NCI-H748 treated with DMSO at 0.1 percent for 48 hours (cell line): ENCODE measurements around the gene PUSL1.

Experiments used
- DNase-seq: peaks from one replicate; lab custom pipeline; 2025; lab: John Stamatoyannopoulos, UW

The PUSL1 gene

DNA sequence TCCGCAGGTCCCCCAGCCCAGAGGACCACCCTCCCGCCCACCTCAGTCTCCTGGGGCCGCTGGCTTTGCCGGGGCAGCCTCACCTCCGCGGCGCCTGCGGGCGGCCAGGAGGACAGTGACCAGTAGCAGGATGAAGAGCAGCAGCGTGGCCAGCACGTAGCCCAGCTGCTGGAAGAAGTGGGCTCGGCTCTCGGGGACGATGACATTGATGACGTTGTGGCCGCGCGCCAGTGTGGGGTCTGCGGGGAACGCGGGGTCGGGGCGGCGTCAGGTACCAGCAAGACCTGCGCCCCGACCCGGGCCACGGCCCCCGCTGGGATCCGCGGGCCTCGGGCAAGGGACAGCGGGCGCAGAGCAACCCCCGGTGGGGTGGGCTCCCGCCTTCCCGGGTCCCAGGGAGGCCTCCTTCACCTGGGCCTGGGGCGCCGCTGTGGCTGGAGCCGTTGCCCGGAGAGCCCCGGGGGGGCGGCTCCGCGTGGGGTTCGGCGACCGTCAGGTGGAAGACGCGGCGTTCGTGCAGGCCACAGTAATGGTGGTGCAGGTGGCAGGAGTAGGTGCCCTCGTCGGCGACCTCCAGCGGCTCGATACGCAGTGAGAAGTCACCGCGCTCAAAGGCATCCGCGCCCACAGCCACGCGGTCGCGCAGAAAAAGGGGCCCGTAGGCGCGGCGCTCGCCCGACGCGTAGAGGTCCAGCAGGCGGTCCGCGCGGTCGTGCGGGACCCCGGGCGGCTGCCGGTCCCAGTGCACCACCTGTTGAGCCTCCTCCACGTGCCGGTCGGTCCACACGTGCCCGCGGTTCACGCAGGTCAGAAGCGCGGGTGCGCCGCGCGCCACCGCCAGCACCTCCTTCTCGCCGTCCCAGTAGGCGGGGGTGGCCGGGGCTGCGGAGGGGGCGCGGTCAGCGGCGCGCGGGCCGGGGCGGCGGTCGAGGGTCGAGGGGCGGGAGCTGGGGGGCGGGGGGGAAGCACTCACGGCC lies 46.2 kb downstream of the PUSL1 start:
- DNase-seq, result no peak

DNA sequence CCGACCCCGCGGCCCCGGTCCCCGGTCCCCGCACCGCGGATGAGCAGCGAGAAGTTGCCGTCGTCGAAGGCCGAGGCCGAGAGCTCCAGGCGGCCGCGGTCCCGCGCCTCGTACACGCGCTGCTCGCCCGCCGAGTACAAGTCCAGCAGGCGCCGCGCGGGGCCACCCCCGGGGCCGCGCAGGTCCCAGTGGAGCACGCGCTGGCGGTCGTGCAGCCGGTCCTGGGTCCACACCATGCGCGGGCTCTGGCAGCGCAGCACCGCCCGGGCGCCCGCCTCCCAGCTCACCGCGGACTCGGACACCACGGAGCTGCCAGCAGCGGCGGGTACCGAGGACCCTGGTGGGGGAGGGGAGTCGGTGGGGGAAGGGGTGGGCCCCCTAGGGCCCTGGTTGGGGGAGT lies 47.0 kb downstream of the PUSL1 start:
- DNase-seq, result no peak

DNA sequence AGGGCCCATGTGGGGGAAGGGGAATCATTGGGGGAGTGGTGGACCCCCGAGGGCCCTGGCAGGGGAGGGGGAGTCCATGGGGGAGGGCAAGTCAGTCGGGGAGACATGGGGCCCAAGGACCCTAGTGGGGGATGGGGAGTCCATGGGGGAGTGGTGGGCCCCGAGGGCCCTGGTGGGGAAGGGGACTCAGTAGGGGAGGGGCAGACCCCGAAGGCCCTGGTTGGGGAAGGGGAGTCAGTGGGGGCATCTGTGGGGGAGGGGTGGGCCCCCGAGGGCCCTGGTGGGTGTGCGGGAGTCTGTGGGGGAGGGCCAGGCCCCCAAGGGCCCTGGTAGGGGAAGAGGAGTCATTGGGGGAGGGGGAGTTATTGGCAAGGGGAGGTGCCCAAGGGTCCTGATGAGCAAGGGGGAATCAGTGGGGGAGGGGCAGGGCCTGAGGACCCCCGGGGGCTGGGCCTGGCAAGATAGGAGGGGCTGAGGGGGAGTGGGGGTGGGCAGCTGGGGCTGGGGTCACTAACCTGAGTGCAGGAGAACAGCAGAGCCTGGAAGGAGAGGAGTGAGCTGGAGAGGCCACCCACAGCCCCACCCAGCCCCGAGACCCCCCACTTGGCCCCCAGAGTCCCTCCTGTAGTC lies 47.9 kb downstream of the PUSL1 start:
- DNase-seq, result no peak

DNA sequence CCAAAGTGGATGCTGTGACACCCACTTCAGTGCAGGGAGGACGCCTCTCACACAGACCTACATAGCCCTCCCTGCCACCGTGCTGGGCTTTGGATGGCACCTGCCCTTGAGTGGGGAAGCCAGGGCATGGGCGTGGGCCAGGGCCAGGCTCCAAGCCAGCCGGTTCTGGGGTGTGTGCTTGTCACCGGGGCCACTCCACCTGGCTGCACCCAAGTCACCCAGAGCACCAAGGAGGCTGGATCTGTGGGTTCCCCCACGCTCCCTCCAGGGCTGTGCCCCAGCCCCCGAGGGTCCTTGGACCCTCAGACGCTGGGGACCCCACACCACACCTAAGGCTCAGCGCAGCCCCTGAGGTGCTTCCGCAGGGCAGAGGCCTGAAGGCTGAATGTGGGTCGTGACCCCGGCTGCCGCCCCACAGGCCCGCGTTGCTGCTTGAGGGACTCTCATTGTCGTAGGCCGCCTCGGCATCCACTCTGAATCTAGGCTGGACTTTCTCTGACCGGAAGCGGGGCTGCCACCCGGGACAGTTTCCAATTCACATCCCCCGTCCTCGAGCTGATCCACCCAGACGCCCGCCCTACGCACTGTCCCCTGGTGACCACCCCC lies 48.5 kb downstream of the PUSL1 start:
- DNase-seq, result no peak

DNA sequence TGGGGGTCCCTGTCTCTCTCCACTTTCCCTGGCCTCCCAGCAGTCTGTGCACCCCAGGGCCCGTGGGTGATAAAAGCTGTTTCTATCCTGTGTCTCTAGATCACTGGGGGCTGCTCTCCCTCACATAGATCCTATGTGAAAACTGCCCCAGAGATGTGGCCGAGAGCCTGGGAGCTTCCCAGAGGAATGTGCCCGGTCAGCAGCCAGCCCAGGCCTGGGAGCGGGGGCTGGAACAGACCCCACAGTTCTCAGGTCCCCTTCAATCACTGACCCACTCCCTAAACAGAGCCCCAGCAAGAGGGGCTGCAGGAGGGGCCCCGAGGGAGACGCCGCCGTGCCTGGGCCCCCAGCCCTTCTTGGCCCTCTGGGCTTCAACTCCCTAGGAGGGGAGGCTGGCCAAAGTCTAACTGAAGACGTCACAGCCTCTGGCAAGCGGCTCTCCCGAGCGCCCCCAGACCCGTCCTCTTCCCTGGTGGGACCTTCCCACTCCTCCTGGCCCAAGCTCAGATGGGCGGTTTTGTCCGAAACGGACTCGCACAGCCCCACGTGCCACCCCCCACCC lies 49.6 kb downstream of the PUSL1 start:
- DNase-seq, result no peak

DNA sequence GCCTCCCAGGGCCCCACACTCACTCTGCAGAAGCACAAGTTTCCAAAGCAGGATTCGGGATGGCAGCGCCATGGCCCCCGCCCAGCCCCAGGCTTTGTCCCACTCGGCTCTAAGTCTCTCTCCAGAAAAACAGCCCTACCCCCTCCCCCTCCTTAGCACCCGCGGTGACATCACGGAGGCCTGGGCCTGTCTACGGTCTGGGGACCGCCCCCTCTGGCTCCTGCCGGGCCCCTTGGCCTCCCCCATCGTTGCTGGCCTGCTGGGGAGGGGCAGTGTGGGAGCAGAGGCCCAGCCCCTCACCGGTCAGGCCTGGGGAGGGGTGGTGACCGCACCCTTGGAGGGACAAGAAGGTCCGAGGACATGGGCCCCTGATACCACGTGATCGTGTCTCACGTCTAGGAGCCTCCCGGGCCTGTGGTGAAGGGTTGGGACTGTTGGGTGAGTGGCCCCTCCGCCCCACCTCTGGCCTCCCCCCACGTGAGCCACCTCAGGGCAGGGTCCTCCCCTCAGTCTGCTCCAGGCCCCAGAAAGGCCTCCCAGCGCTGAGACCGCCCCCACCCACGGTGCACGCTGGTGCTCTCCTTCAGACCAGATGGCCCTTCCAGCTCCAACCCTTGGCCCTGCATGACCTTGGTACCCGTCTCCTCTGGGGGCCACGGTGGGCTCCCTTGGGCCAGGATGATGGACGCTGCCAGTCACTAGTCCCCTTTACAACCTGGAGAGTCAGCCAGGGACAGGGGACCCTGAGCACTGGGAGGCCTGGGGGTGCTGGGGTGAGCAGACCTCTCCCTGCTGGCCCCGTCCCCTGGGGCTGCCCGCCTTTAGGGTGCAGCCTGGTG lies 50.3 kb downstream of the PUSL1 start, which contains the start of gene MXRA8:
Gene MXRA8, minus strand, starts transcription at position 123 of the 839 bp plus-strand sequence. Its CDS starts 51 bp downstream, at position 72.
- no peak for DNase-seq

DNA sequence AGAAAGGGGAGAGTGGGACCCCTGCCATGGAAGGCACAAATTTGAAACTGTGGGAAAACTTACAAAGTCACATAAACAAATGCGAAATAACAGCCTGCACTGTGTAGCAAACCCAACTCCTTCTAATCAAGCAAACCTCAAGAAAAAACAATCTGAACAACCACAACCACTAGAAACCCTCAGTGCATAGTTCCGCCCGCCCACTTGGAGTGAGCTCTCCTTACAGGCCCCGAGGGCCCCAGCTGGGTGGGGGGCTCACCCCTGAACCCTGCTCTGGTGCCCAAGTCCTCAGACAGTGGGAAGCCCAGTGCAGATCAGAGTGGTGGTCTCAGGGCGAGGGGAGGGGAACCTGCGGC lies 50.9 kb downstream of the PUSL1 start:
- no peak for DNase-seq

DNA sequence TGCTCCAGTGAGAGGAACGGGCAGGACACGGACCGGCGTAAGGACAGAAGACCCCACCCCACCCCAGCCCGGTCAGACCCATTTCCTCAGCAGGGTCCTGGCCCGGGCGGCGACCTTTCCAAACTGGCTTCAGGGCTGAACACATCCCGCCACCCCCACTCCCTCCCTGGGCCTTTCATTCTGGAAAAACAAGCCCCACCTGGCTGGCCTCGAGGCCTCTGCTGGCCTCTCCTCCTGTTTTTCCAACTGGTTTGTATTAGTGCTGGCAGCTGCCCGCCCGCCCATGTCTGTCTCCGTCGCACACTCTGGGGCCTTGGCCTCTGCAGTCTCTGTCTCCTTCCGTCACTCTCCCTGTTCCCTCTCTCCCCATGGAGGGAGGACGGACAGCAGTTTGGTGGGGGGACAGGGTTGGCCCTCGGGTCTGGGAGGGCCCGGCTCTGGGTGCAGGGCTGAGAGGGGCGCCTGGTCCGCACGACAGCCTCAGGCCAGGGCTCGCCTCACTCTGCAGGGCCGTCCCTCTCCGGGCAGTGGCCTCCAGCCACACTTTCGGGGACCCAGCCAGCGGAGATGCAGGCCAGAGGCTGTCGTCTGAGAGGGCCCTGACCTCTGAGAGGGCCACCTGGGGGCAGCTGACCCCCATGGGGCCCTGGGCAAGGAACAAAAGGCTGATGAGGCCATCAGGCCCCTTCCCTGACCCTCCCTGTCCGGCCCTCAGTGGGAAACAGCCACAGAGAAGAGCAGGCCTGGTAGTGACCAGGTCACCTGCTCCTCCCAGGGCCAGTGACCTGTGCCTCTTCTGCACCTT lies 51.5 kb downstream of the PUSL1 start:
- no peak for DNase-seq

DNA sequence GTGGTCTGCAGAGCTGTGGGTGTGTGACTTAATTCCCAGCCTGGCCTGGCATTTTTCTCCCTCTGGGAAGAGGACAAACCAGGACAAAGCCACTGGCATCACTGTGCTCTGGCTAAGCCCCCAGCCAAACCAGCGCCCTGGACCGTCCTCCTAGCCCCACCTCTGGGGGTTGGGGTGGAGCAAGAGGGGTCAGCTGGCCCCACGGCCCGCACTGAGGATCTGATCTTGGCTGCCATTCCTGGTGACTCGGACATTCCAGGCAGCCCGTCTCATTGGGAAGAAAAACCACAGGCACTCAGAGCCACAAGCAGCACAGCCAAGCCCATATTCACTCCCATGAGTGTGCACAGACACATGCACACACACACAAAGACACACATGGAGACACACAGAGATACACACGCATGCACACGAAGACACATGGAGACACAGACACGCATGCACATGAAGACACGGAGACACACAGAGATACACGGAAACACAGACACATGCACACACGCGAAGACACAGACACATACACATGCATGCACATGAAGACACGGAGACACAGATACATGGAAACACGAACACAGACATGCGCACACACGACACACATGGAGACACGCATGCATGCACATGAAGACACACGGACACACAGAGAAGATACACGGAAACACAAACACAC lies 52.2 kb downstream of the PUSL1 start:
- DNase-seq, result no peak
